ENCODE results near the gene CITED2.

DNA sequence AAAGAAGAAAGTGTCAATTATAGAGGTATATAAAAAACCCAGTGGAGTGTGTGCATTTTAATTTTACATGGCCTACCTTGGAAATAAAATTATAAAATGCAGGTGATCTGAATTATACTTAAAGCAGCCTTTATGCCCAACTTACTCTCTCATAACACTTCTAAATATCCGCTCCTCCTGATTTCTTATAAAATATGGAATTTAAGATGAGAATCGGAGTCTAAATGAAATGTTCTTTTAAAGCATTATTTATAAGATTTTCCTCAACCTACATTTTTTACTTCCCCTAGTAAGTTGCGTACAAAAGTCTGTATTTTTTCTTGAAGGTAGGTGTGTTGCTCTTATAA, 3.5 kb downstream of the CITED2 start:
- TF ChIP-seq, protein P1, sequence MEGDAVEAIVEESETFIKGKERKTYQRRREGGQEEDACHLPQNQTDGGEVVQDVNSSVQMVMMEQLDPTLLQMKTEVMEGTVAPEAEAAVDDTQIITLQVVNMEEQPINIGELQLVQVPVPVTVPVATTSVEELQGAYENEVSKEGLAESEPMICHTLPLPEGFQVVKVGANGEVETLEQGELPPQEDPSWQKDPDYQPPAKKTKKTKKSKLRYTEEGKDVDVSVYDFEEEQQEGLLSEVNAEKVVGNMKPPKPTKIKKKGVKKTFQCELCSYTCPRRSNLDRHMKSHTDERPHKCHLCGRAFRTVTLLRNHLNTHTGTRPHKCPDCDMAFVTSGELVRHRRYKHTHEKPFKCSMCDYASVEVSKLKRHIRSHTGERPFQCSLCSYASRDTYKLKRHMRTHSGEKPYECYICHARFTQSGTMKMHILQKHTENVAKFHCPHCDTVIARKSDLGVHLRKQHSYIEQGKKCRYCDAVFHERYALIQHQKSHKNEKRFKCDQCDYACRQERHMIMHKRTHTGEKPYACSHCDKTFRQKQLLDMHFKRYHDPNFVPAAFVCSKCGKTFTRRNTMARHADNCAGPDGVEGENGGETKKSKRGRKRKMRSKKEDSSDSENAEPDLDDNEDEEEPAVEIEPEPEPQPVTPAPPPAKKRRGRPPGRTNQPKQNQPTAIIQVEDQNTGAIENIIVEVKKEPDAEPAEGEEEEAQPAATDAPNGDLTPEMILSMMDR (conservative IDR thresholded peaks at IDR 0.05; ENCODE audit: low read length), result no peak
- TF ChIP-seq EZH2phosphoT487 (IDR thresholded peaks at IDR 0.05; ENCODE audit: borderline replicate concordance), result no peak

Data from Loucy (cell line).